ENCODE results near the gene TP73.

TP73 gene

DNA sequence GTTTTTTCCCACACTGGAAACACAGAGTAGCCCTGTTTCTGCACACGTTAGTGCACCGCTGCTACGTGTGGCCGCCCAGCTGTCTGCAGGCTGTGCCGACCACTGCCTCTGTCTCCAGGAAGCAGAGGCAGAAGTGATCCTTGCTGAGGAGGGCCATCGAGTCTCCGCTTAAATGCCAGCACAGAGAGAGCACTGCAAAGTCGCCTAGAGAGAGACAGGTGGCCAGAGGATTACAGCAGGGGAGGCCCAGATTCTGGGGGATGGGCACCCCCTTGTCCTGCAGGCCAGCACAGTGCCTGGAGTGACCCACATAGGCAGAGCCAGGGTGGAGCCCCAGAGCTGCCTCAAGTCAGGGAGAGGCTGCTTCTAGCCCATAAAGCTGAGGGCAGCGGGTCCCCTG lies 21.4 kb upstream of the TP73 start:
- H3K4me3 ChIP-seq (replicated peaks; ENCODE audit: low read depth, low read length): no peak overlapping the region
- no peak for DNase-seq (ENCODE audit: extremely low read depth, low read depth)
- TF ChIP-seq, protein P1, sequence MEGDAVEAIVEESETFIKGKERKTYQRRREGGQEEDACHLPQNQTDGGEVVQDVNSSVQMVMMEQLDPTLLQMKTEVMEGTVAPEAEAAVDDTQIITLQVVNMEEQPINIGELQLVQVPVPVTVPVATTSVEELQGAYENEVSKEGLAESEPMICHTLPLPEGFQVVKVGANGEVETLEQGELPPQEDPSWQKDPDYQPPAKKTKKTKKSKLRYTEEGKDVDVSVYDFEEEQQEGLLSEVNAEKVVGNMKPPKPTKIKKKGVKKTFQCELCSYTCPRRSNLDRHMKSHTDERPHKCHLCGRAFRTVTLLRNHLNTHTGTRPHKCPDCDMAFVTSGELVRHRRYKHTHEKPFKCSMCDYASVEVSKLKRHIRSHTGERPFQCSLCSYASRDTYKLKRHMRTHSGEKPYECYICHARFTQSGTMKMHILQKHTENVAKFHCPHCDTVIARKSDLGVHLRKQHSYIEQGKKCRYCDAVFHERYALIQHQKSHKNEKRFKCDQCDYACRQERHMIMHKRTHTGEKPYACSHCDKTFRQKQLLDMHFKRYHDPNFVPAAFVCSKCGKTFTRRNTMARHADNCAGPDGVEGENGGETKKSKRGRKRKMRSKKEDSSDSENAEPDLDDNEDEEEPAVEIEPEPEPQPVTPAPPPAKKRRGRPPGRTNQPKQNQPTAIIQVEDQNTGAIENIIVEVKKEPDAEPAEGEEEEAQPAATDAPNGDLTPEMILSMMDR (IDR thresholded peaks at IDR 0.05; ENCODE audit: low read depth, low read length, missing control alignments): no peak

DNA sequence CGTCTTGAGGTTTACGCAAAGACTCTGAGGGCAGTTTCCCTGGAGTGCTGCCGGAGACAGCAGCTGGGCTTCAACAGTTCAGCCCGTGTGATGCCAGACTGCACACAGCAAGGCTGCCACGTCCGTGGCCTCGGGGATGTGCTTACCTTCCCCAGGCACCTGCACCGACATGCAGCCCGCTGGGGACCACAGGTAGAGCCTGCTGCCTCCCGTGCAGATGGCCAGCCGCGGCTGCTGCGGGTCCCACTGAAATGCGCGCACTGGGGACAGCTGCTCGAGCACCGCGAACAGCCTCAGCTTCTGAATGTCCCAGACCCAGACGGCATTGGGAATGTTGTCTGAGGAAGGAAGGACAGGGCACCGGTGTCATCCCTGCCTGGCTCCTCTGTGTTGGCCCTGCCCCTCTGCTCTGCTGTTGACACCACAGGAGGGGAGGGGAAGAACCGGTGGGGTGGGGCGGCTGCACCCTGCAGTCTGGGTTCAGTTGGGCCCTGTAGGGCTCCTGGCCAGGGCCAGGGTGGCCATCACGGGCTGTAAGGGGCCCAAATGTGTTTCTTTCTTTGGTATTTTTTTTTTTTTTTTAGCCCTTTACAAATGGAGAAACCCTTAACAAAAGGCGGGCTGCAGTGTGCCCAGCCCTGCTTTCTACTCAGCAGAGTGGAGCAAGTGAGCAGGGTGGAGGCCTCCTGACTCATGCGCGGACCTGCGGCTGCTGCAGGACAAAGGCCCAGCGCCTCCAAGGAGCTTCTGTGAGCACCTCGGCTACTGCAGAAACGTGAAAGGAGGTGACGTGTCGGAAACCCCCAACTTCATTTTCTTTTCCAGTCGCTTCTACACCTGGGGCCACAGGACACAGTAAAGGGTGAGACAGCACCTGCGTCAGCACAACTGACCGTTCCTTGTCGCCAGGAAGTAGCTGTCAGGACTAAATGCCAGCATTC lies 20.7 kb upstream of the TP73 start:
- no peak overlapping the region for H3K4me3 ChIP-seq (replicated peaks; ENCODE audit: low read depth, low read length)
- DNase-seq (ENCODE audit: extremely low read depth, low read depth): no peak
- TF ChIP-seq, protein P1 (IDR thresholded peaks at IDR 0.05; ENCODE audit: low read depth, low read length, missing control alignments): no peak

DNA sequence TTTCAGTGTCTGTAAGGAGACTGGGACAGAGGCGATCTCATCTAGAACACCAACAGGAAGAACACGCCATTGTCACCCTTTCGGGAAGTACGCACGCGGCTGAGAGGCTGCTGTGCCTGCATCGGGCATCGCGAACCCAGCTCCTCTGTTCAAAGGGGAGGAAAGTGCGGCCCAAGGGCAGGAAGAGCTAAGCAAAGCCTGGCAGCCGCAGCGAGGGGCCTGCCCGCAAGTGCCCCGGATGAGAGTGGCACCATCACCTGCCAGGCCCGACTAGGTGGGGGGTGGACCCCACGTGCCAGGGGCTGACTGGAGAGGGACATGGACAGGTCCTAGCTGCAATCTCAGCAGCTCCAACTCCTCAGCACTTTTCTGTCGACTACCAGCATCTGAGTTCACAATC lies 20.0 kb upstream of the TP73 start:
- H3K4me3 ChIP-seq (replicated peaks; ENCODE audit: low read depth, low read length): no peak overlapping the region
- DNase-seq (ENCODE audit: extremely low read depth, low read depth): no peak
- TF ChIP-seq, protein P1 (IDR thresholded peaks at IDR 0.05; ENCODE audit: low read depth, low read length, missing control alignments): no peak

DNA sequence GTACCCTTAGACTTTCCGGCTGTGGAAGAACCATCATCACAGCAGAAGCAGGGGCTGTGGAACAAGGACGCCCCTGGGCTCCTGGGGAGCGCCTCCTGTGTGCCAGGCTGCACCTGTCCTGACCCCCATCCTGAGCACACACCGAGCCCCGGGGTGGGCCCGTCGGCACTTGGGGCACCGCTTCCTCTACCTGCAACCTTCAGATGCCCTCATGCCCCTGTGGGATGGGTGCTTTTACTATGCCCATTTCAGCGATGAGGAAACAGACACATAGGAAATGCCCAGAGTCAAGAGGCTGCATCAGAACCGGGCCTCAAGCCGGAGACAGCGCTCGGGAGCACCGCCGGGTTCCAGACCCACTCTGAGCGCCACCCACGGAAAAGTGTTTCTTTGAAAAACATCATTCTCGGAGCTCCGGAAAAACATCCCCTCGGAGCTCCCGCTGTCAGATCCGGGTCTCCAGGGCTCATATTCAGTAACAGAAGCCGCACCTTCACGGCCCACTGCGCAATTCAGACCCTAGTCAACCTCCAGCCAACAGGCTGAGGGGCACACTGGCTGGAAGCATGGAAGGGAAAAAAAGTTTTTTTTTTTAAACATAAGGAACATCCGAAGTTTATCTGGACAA lies 19.5 kb upstream of the TP73 start:
- TF ChIP-seq, protein P1 (IDR thresholded peaks at IDR 0.05; ENCODE audit: low read depth, low read length, missing control alignments): no peak
- no peak for DNase-seq (ENCODE audit: extremely low read depth, low read depth)
- no peak overlapping the region for H3K4me3 ChIP-seq (replicated peaks; ENCODE audit: low read depth, low read length)

DNA sequence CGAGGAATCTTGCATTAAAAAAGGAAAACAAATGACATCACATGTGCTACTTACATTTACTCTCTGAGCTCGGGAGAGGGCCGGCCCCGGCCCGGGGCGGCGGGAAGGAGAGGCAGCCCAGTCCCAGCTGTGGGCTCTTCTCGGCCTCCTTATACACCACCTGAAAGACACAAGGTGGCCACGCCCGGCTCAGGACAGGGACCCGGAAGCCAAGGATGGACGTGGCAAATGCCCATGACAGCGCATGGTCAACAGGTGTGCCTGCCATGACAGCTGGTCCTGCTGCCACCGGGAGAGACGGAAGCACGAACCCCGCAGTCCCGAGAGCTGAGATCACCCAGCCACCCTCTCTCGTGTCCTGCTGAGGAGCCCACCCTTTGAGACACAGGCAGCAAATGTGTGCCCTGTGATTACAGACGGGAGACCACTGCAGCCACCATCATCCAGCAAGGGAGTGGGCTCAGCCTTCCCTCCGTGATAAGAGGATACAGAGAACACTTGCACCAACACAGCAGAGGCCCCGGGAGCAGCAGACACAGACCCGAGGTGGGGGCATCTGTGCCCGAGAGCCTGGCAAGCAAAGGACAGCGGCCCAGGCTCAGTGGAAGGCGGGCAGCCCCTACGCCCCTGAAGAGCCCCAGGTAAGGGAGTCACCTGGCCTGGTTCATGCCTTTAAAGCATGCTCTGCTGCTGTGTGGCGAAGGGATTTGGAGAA lies 18.8 kb upstream of the TP73 start:
- H3K4me3 ChIP-seq (replicated peaks; ENCODE audit: low read depth, low read length): no peak overlapping the region
- no peak for DNase-seq (ENCODE audit: extremely low read depth, low read depth)
- TF ChIP-seq, protein P1 (IDR thresholded peaks at IDR 0.05; ENCODE audit: low read depth, low read length, missing control alignments): no peak

DNA sequence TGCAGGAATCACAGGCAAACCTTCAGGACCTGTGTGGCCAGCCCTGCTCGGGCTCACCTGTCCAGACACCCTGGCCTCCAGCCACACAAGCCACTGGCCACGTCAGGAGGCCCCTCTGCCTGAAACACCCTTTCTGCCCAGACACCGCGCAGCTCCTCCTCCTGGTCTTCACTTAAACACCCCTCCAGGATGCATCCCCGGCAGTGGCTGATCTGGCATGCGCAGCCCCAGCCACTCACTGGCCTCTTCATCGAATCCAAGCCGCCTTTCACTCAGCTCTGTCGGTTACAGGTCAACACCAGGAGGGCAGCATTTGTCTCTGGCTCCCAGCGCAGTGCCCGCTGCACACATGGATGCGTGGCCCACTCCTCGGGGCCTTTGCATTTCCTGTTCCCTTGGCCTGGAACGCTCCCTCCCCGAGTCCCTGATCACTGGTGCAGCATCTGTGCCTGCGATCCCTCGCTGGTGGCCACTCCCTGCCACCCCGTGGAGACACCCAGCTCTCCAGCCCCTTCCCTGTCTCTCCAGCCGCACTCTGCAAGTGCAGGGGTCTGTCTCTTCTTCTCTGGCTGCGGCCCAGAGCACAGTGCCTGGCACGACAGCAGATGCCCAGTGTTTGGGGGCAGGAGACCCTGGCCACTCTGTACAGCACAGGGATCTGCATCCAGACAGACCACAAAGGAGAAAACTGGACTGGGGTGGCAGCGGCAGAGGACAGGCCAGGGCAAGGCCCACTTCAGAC lies 18.1 kb upstream of the TP73 start:
- no peak overlapping the region for H3K4me3 ChIP-seq (replicated peaks; ENCODE audit: low read depth, low read length)
- TF ChIP-seq, protein P1 (IDR thresholded peaks at IDR 0.05; ENCODE audit: low read depth, low read length, missing control alignments): no peak
- DNase-seq (ENCODE audit: extremely low read depth, low read depth): no peak

All from HFF-Myc (cell line).